Activated CD4-positive, alpha-beta T cell treated with anti-CD3 and anti-CD28 coated beads for 36 hours (primary cell): ENCODE data around the gene PI3. TPM values are rescaled to one million over a fixed set of nuclear protein-coding genes. Genes with fewer than 3 reads are reported as not detected.

Experiments
- ATAC-seq: fragments of 200-7000 bp; cut with Tn5 transposase; one replicate; pipeline ENCODE4 v1.10.0; 2021; ENCODE audit warnings: mild to moderate bottlenecking, moderate library complexity
- CTCF ChIA-PET: fragments of 350-600 bp; sonication (Branson Sonifier 250); formaldehyde crosslinking; loops from one replicate; lab custom pipeline; 2021; ENCODE audit warnings: antibody characterized with exemption; lab: Charles Lee
- POLR2A ChIA-PET: fragments of 350-600 bp; sonication (Branson Sonifier 250); formaldehyde crosslinking; loops from one replicate; lab custom pipeline; 2021; ENCODE audit warnings: antibody characterized with exemption, inconsistent platforms; lab: Charles Lee
- DNase-seq: peaks from one replicate; pipeline ENCODE4 v3.0.0-alpha.2; 2020
- H3K27ac Mint-ChIP-seq: one replicate; pipeline ENCODE4 v1.8.0; 2021; ENCODE audit warnings: mixed read lengths
- H3K27me3 Mint-ChIP-seq: one replicate; pipeline ENCODE4 v1.8.0; 2021; ENCODE audit warnings: mixed read lengths
- H3K36me3 Mint-ChIP-seq: one replicate; pipeline ENCODE4 v1.8.0; 2021; ENCODE audit warnings: low read depth, mixed read lengths
- H3K4me1 Mint-ChIP-seq: one replicate; pipeline ENCODE4 v1.8.0; 2021; ENCODE audit warnings: mixed read lengths
- H3K4me3 Mint-ChIP-seq: one replicate; pipeline ENCODE4 v1.8.0; 2021; ENCODE audit warnings: mild to moderate bottlenecking, moderate library complexity, mixed read lengths
- H3K9me3 Mint-ChIP-seq: one replicate; pipeline ENCODE4 v1.8.0; 2021; ENCODE audit warnings: low read depth, mixed read lengths
- intact Hi-C, 2 experiments: fragments of 100-400 bp; cut with DNase I in 1 of 2; cut with micrococcal nuclease in 1 of 2; formaldehyde crosslinking; loops; one replicate each; pipeline versions ENCODE4 v1.14.2 to v1.15.1; 2022 to 2024; cut with DNase I, micrococcal nuclease
- total RNA-seq, 2 experiments: library from RNA; stranded (reverse); gene quantifications; one replicate each; pipeline ENCODE4 v1.2.3, GENCODE V29; 2021

Gene PI3
- total RNA-seq, 2 experiments from 2014 or later = not detected

DNA sequence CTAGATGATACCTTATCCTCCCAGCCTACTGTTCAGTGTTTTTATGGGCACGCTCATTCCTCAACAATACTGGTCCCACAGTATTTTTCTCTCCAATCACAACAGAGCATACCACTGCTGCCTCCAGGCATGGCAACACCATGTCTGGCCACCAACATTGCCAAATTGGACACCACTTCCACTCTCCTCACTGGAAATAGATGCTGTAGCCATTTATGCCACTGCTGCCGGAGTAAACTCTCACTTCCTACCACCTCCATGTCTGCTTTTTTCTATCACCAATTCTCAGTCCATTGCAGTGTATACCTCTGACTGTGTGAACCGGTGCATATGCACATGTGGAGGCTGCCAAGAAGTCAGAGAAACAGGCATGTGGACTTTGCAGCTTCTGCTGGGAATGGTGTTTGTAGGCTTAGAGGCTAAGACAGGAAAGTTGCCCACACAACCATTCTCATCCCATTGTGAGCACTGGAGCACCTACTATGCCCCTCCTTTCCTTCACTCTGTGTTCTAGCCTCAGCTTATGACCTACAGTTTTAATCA, 14.4 kb downstream of the PI3 start:
- DNase-seq (no peak), ATAC-seq (no peak)
- Mint-ChIP-seq H3K4me3 (no peak overlapping the region), H3K4me1 (no peaks in the 10 kb centered on the region), H3K36me3 (no peaks in the 10 kb centered on the region), H3K27ac (no peak overlapping the region), H3K9me3 (no peaks in the 10 kb centered on the region), H3K27me3 (peaks cover 2% of the 10 kb centered on the region)
- ChIA-PET POLR2A (no interaction called here), CTCF (no interaction called here)
- intact Hi-C loops = no loop called here

DNA sequence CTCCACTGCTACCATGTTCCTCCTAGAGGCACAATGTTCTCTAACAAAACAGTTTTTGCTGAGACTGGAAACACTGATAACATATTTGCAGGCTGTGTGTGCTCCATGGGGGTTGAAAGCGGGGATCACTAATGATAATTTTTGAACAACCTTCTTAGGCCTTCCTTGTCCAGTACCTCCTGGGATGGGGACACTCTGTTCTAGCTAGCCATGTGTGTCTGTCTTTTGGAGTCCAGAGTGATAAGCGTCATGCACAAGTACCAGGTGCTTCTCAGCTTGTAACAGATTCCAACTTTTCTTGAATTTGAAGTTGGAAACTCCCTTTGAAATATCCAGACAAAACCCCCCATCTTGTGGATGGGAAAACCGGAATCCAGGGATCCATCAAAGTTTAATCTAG, 15.2 kb downstream of the PI3 start:
- Mint-ChIP-seq H3K9me3 (no peaks in the 10 kb centered on the region), H3K27me3 (peaks cover 4% of the 10 kb centered on the region), H3K27ac (no peak overlapping the region), H3K4me1 (no peaks in the 10 kb centered on the region), H3K4me3 (no peak overlapping the region), H3K36me3 (no peaks in the 10 kb centered on the region)
- ChIA-PET CTCF (no interaction called here), POLR2A (no interaction called here)
- DNase-seq (no peak), ATAC-seq (no peak)
- intact Hi-C loops = no loop called here

DNA sequence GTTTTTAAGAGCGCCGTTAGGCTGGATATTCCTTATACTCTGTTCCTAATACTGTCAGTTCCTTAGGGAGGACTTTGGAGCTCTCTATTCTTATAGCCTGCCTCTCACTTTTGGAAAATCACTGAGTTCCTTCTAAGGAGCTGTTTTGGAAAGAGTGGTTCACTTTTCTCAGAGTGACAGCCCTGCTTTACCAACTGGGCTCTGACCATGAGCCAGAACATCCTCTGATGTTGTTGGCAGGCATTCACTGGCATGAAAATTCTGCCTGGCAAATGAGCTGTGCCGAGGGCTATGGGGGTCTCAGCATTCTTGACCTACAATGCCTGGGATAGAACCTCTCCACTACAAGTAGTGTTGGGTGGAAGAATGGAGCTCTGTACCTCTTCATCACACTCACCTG, 17.2 kb downstream of the PI3 start:
- intact Hi-C loops = no loop called here
- POLR2A ChIA-PET = no interaction called here

GRCh38 chr20:45193331-45193730, 18.6 kb downstream of the PI3 start:
- H3K27ac Mint-ChIP-seq = no peak overlapping the region
- ChIA-PET POLR2A (no interaction called here), CTCF (interaction anchor here (0.6 to 1.4 kb wide), 3 partner anchors 17 to 94 kb away, joined by 3 read pairs; no protein-coding TSS in a partner anchor)
- DNase-seq = no peak
- intact Hi-C loops = no loop called here
- ATAC-seq = no peak
- H3K9me3 Mint-ChIP-seq = no peaks in the 10 kb centered on the region
- H3K36me3 Mint-ChIP-seq = no peaks in the 10 kb centered on the region
- peaks cover 10% of the 10 kb centered on the region for H3K27me3 Mint-ChIP-seq
- H3K4me1 Mint-ChIP-seq = no peaks in the 10 kb centered on the region
- no peak overlapping the region for H3K4me3 Mint-ChIP-seq

More for the DNA sequence above, 17.2 kb downstream of the PI3 start:
- Mint-ChIP-seq H3K9me3 (no peaks in the 10 kb centered on the region), H3K4me1 (no peaks in the 10 kb centered on the region), H3K27ac (no peak overlapping the region), H3K27me3 (peaks cover 4% of the 10 kb centered on the region), H3K36me3 (no peaks in the 10 kb centered on the region), H3K4me3 (no peak overlapping the region)
- DNase-seq (no peak), ATAC-seq (no peak)
- CTCF ChIA-PET = interaction anchor here (1.4 kb wide), 1 partner anchor 16 kb away, joined by 3 read pairs; no protein-coding TSS in a partner anchor

DNA sequence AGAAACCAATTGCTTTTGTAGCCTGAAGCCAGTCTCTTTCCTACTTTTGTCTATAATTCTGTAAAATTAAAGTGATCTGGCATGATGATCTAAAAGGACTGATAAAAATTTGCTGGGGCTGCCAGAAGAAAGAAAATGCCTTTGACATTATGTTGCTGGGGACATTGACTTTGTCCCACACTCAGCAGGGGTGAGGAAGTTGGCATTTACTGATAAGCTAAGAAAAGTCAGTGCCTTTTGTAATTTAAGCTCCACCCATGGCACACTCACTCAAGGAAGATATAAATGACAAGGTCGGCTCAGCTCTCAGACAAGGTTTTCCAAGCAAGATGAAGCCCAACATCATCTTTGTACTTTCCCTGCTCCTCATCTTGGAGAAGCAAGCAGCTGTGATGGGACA, 32.0 kb downstream of the PI3 start, which contains the start of gene SEMG1:
Gene SEMG1, plus strand, starts transcription at position 309 of the 400 bp plus-strand sequence. Its CDS starts 21 bp downstream, at position 330.
- intact Hi-C loops = no loop called here
- Mint-ChIP-seq H3K4me1 (no peaks in the 10 kb centered on the region), H3K27ac (no peak within 1 kb of the TSS), H3K9me3 (peaks cover 3% of the 10 kb centered on the region), H3K27me3 (peaks cover 28% of the 10 kb centered on the region), H3K4me3 (no peak within 1 kb of the TSS), H3K36me3 (no peaks in the 10 kb centered on the region)
- ChIA-PET POLR2A (no interaction called here), CTCF (interaction anchor here (0.8 to 0.9 kb wide), 3 partner anchors 88 to 114 kb away, joined by 3 read pairs; no protein-coding TSS in a partner anchor)
- no peak for DNase-seq
- ATAC-seq = no peak

DNA sequence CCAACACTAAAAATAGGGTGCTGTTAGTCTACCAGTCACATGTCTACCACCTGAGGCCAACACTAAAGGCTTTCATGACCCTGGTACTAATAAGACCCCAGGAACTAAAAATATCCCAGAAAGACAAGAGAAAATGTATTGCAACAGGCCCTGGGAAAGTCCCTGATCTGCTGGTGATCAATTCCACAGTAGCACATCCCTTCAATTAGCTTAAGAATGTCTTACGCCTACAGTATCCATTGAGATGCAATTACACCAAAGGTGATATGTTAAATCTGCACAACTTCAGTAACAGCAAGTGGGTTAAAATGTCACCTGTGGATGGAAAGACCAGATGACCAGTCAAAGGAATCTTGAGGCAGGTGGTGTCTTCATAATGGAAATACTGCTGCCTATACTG, 35.2 kb downstream of the PI3 start:
- Mint-ChIP-seq H3K4me1 (no peaks in the 10 kb centered on the region), H3K27me3 (peaks cover 22% of the 10 kb centered on the region), H3K4me3 (no peak overlapping the region), H3K27ac (no peak overlapping the region), H3K9me3 (no peaks in the 10 kb centered on the region), H3K36me3 (no peaks in the 10 kb centered on the region)
- intact Hi-C loops = no loop called here
- ChIA-PET POLR2A (interaction anchor here (0.7 kb wide), 1 partner anchor 10 kb away, joined by 3 read pairs; no protein-coding TSS in a partner anchor), CTCF (interaction anchor here (1.0 kb wide), 1 partner anchor 31 kb away, joined by 3 read pairs; no protein-coding TSS in a partner anchor)
- DNase-seq = no peak
- no peak for ATAC-seq

GRCh38 chr20:45211569-45212474, 37.1 kb downstream of the PI3 start:
- ATAC-seq (no peak), DNase-seq (no peak)
- intact Hi-C loops = no loop called here
- Mint-ChIP-seq H3K27ac (no peak overlapping the region), H3K4me1 (no peaks in the 10 kb centered on the region), H3K36me3 (no peaks in the 10 kb centered on the region), H3K4me3 (no peak overlapping the region), H3K9me3 (no peaks in the 10 kb centered on the region), H3K27me3 (peaks cover 10% of the 10 kb centered on the region)
- ChIA-PET CTCF (no interaction called here), POLR2A (no interaction called here)

GRCh38 chr20:45212836-45213235, 38.1 kb downstream of the PI3 start:
- no peak for DNase-seq

GRCh38 chr20:45218124-45218523, 43.4 kb downstream of the PI3 start:
- Mint-ChIP-seq H3K4me1 (no peaks in the 10 kb centered on the region), H3K27me3 (peaks cover 30% of the 10 kb centered on the region), H3K9me3 (no peaks in the 10 kb centered on the region), H3K36me3 (no peaks in the 10 kb centered on the region), H3K27ac (no peak overlapping the region), H3K4me3 (no peak overlapping the region)
- DNase-seq (no peak), ATAC-seq (no peak)
- ChIA-PET CTCF (no interaction called here), POLR2A (no interaction called here)
- intact Hi-C loops = no loop called here

More at GRCh38 chr20:45212836-45213235, 38.1 kb downstream of the PI3 start:
- intact Hi-C loops = no loop called here
- ChIA-PET POLR2A (no interaction called here), CTCF (no interaction called here)
- H3K9me3 Mint-ChIP-seq = no peaks in the 10 kb centered on the region
- H3K36me3 Mint-ChIP-seq = no peaks in the 10 kb centered on the region
- H3K27me3 Mint-ChIP-seq = peaks cover 5% of the 10 kb centered on the region
- ATAC-seq = no peak
- no peak overlapping the region for H3K27ac Mint-ChIP-seq
- H3K4me1 Mint-ChIP-seq = no peaks in the 10 kb centered on the region
- H3K4me3 Mint-ChIP-seq = no peak overlapping the region

- Mint-ChIP-seq H3K27me3 (peaks cover 30% of the 10 kb centered on the region), H3K4me1 (no peaks in the 10 kb centered on the region), H3K36me3 (no peaks in the 10 kb centered on the region), H3K4me3 (no peak overlapping the region), H3K27ac (no peak overlapping the region), H3K9me3 (no peaks in the 10 kb centered on the region)
- CTCF ChIA-PET = no interaction called here
- no peak for ATAC-seq
- DNase-seq = no peak
- intact Hi-C loops = no loop called here
- POLR2A ChIA-PET = no interaction called here
Observed at GRCh38 chr20:45218636-45219035, 43.9 kb downstream of the PI3 start.

DNA sequence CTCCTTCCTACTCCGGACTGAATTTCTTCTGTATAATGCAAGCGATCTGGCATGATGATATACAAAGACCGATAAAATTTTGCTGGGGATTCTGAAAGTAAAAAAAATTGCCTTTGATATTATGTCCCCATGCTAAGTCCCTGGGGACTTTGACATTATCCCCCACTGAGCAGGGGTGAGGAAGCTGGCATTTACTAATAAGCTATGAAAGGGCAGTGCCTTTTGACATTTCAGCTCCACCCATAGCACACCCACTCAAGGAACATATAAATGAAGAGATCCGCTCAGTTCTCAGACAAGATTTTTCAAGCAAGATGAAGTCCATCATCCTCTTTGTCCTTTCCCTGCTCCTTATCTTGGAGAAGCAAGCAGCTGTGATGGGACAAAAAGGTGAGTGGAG, 46.4 kb downstream of the PI3 start, which contains the start of gene SEMG2:
Gene SEMG2, plus strand, starts transcription at position 298 of the 400 bp plus-strand sequence. Its CDS starts 17 bp downstream, at position 315.
- H3K27me3 Mint-ChIP-seq = peaks cover 36% of the 10 kb centered on the region
- ATAC-seq (no peak), DNase-seq (no peak)
- ChIA-PET POLR2A (no interaction called here), CTCF (interaction anchor here (0.6 to 2.5 kb wide), 7 partner anchors 13 to 555 kb away, joined by 3 to 6 read pairs (median 3); no protein-coding TSS in a partner anchor)
- H3K36me3 Mint-ChIP-seq = no peaks in the 10 kb centered on the region
- H3K4me3 Mint-ChIP-seq = no peak within 1 kb of the TSS
- H3K4me1 Mint-ChIP-seq = no peaks in the 10 kb centered on the region
- intact Hi-C loops = loop anchor here in 1 of 2 experiments (10.0 kb wide), 1 partner anchor 206 kb away; no protein-coding TSS in a partner anchor
- no peaks in the 10 kb centered on the region for H3K9me3 Mint-ChIP-seq
- H3K27ac Mint-ChIP-seq = no peak within 1 kb of the TSS
